ENCODE measurements around the gene CCL22. TPM values are rescaled to one million over a fixed set of nuclear protein-coding genes. Genes with fewer than 3 reads are reported as not detected.

CCL22 gene
- total and polyA plus RNA-seq, 12 donors, result 0.07 to 0.60 TPM; not detected in 10

DNA sequence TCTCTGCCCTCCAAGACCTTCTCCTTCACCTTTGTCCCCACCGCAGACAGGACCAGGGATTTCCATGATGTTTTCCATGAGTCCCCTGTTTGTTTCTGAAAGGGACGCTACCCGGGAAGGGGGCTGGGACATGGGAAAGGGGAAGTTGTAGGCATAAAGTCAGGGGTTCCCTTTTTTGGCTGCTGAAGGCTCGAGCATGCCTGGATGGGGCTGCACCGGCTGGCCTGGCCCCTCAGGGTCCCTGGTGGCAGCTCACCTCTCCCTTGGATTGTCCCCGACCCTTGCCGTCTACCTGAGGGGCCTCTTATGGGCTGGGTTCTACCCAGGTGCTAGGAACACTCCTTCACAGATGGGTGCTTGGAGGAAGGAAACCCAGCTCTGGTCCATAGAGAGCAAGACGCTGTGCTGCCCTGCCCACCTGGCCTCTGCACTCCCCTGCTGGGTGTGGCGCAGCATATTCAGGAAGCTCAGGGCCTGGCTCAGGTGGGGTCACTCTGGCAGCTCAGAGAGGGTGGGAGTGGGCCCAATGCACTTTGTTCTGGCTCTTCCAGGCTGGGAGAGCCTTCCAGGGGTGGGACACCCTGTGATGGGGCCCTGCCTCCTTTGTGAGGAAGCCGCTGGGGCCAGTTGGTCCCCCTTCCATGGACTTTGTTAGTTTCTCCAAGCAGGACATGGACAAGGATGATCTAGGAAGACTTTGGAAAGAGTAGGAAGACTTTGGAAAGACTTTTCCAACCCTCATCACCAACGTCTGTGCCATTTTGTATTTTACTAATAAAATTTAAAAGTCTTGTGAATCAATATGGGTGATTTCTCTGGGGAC lies 25.9 kb downstream of the CCL22 start:
- H3K4me3 ChIP-seq, result no peak overlapping the region
- H3K4me1 ChIP-seq, result peaks cover 8 to 80% (median 59%) of the 10 kb centered on the region in 9 donors
- H3K27ac ChIP-seq, result peak overlapping the region in 7 of 10 donors; percentile 23 to 65 (median 39)
- intact Hi-C loops (cut with DNase I), result no loop called here
- no peak for DNase-seq
- peaks cover 0 to 37% (median 0%) of the 10 kb centered on the region in 9 donors for H3K36me3 ChIP-seq
- H3K9me3 ChIP-seq, result no peaks in the 10 kb centered on the region
- peak in 7 of 8 donors; percentile 9 to 51 (median 26) for ATAC-seq
- WGBS, 2 donors, result 64 to 71% methylated on average over 11 of the region's 11 CpGs
- TF ChIP-seq, protein P1, sequence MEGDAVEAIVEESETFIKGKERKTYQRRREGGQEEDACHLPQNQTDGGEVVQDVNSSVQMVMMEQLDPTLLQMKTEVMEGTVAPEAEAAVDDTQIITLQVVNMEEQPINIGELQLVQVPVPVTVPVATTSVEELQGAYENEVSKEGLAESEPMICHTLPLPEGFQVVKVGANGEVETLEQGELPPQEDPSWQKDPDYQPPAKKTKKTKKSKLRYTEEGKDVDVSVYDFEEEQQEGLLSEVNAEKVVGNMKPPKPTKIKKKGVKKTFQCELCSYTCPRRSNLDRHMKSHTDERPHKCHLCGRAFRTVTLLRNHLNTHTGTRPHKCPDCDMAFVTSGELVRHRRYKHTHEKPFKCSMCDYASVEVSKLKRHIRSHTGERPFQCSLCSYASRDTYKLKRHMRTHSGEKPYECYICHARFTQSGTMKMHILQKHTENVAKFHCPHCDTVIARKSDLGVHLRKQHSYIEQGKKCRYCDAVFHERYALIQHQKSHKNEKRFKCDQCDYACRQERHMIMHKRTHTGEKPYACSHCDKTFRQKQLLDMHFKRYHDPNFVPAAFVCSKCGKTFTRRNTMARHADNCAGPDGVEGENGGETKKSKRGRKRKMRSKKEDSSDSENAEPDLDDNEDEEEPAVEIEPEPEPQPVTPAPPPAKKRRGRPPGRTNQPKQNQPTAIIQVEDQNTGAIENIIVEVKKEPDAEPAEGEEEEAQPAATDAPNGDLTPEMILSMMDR (IDR thresholded peaks at IDR 0.05), result no peak
- H3K27me3 ChIP-seq, result no peaks in the 10 kb centered on the region

DNA sequence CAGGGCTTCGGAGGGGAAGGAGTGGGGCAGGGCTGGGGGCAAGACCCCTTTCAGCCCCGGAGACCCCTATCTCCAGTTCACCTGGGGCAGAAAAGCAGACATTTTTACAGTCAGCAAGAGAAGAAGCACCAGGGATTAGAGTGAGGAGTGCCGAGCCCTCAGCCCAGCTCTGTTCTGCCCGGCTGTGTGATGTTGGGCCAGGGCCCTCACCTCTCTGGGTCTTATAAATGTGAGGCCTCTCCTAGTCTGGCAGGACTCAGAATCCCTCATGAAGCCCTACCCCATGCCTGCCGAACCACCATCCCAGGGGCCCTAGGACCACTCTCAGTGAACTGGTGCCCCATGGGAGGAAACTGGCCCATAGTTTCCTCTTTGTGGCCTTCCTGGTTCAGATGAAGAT lies 26.5 kb downstream of the CCL22 start:
- H3K36me3 ChIP-seq, result peaks cover 0 to 31% (median 0%) of the 10 kb centered on the region in 9 donors
- intact Hi-C loops (cut with DNase I), result no loop called here
- H3K27me3 ChIP-seq, result no peaks in the 10 kb centered on the region
- TF ChIP-seq, protein P1 (IDR thresholded peaks at IDR 0.05), result no peak
- peaks cover 4 to 75% (median 54%) of the 10 kb centered on the region in 9 donors for H3K4me1 ChIP-seq
- H3K27ac ChIP-seq, result peak overlapping the region in 5 of 10 donors; percentile 9 to 65 (median 28)
- DNase-seq (no peak), ATAC-seq (no peak)
- H3K9me3 ChIP-seq, result no peaks in the 10 kb centered on the region
- no peak overlapping the region for H3K4me3 ChIP-seq
- WGBS, 2 donors, result 84 to 85% methylated on average over 5 of the region's 5 CpGs

DNA sequence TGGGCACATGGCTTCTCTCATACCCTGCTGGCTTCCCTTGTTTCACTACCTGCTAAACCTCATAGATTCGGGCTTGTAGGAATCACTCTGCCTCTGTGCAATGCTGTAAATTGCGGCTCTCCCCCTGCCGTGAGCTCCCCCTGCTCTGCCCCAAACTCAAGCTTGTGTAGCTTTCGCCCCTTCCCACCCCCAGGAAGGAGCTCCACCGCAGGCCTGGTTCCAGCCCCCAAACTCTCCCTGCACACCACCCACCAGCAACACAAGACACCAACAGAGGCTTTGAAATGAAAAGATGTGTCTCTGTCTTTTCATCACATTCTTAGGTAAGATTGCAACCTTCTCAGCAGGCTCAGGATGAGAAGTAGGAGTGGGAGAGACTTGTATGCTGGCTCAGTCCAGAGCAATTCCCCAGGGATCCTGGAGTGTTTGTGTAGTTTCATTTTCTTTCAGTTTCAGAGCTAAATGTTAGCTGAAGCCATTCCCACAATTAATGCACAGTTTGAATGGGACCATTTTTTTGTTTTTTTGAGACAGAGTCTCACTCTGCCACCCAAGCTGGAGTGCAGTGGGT lies 27.9 kb downstream of the CCL22 start:
- peak overlapping the region in 3 of 10 donors; percentile 20 to 43 (median 31) for H3K27ac ChIP-seq
- H3K27me3 ChIP-seq, result no peaks in the 10 kb centered on the region
- peaks cover 0 to 4% (median 0%) of the 10 kb centered on the region in 11 donors for H3K9me3 ChIP-seq
- H3K4me3 ChIP-seq, result no peak overlapping the region
- intact Hi-C loops (cut with DNase I), result no loop called here
- WGBS, 2 donors, result 63 to 75% methylated on average over 5 of the region's 5 CpGs
- ATAC-seq (peak in 6 of 8 donors; percentile 30 to 66 (median 48)), DNase-seq (peak in 1 of 2 donors; percentile 68)
- TF ChIP-seq, protein P1 (IDR thresholded peaks at IDR 0.05), result no peak
- peaks cover 4 to 75% (median 53%) of the 10 kb centered on the region in 9 donors for H3K4me1 ChIP-seq
- H3K36me3 ChIP-seq, result peaks cover 0 to 18% (median 0%) of the 10 kb centered on the region in 9 donors

DNA sequence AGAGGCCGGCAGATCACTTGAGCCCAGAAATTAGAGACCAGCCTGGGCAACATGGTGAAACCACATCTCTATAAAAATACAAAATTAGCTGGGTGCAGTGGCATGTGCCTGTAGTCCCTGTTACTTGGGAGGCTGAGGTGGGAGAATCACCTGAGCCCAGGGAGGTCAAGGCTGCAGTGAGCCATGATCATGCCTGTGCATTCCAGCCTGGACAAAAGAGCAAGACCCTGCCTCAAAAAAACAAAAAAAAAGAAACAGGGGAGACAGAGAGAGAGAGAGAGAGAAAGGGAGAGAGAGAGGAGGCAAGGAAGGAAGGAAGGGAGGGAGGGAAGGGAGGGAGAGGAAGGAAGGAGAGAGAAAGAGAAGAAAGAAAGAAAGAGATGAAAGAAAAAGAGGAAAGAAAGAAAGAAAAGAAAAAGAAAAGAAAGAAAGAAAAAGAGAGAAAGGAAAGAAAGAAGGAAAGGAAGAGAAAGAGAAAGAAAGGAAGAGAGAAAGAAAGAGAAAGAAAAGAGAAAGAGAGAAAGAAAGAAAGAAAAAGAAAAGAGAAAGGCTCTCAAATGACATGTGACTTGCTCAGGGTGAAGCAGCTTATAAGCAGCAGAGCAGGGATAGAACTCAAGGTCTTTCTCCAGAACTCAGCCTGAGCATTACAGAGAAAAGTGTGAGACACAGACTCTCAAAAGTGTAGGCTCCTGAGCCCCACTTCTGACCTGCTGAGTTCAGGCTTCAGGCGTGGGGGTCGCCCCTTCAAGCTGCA lies 29.2 kb downstream of the CCL22 start:
- no peaks in the 10 kb centered on the region for H3K27me3 ChIP-seq
- peaks cover 0 to 6% (median 0%) of the 10 kb centered on the region in 11 donors for H3K9me3 ChIP-seq
- H3K36me3 ChIP-seq, result peaks cover 0 to 5% (median 0%) of the 10 kb centered on the region in 9 donors
- DNase-seq (no peak), ATAC-seq (no peak)
- H3K27ac ChIP-seq, result no peak overlapping the region
- peaks cover 4 to 76% (median 53%) of the 10 kb centered on the region in 9 donors for H3K4me1 ChIP-seq
- intact Hi-C loops (cut with DNase I), result no loop called here
- TF ChIP-seq, protein P1 (IDR thresholded peaks at IDR 0.05), result no peak
- no peak overlapping the region for H3K4me3 ChIP-seq
- WGBS, 2 donors, result 87 to 94% methylated on average over 3 of the region's 3 CpGs
